GM21576 (cell line): Measurements from ENCODE around the gene KREMEN2.

Experiments used
- ATAC-seq: cut with Tn5 transposase; IDR thresholded peaks from one replicate; pipeline ENCODE4 v1.9.1; 2021; ENCODE audit warnings: mild to moderate bottlenecking, moderate library complexity; ENCODE audit not compliant: unreplicated experiment

The KREMEN2 gene

DNA sequence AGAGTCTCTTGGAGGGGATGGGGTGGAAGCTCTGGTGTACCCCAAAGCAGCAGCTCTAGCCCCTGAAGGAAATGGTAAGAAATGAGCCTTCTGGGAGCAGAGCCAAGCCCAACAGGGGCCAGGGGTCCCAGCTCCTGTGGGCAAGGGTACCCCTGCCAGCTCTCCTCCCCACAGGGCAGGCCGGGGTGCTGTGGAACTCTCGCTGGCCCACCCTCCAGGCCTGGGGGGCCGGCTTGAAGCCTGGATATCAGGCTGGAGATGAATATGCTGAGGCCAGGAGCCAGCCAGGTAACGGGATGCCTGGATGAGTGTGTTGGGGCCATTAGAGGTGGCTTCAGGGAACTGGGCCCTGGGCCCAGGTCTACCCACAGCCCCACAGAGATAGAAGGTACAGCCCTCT, 36.5 kb downstream of the KREMEN2 start:
- no peak for ATAC-seq

DNA sequence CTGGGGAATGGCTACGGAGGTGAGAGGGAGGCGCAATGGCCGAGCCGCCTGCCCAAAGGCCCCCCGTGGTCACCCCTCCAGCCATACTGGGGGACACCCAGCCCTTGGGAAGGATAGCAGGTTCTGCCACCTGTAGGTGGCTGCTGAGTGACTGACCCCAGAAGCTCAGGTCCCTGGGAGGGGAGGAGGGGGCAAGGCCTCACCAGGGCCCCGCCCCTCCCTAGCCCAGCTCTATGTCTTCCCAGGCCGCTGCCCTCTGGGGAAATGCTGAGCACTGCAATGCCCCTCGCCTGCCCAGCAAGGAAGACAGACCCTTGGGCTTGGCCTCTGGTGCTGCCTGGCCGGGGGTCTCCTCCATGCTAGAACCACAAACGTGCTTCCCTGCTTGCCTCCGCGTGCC, 37.2 kb downstream of the KREMEN2 start:
- no peak for ATAC-seq

DNA sequence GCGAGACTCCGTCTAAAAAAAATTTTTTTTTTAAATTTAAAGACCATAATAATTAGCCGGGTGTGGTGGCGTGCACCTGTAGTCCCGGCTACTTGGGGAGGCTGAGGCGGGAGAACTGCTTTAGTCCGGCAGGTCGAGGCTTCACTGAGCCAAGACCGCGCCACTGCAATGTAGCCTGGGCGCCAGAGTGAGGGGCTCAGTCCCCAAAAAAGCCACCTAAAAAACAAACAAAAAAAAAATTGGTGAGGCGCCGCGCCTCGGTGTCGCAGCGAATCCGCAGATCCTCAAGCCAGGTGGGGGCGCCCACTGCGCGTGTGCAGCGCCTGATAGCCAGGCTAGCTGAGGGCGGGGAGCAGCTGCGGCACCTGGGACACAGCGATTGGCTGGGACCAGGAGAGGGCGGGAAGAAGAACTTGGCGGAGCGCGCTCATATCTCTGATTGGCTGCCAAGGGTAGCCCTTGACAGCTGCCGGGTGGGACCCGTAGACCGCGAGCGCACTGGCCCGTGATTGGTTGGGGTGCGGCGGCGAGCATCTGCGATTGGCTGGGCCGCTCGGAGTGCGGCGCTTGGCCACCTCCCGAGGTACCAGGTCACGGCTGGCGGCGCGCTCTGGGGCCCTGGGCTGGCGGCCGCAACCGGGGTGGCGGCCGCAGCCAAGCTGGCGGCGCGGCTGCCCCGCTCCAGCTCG, 39.7 kb downstream of the KREMEN2 start:
- ATAC-seq: peak; percentile 94

DNA sequence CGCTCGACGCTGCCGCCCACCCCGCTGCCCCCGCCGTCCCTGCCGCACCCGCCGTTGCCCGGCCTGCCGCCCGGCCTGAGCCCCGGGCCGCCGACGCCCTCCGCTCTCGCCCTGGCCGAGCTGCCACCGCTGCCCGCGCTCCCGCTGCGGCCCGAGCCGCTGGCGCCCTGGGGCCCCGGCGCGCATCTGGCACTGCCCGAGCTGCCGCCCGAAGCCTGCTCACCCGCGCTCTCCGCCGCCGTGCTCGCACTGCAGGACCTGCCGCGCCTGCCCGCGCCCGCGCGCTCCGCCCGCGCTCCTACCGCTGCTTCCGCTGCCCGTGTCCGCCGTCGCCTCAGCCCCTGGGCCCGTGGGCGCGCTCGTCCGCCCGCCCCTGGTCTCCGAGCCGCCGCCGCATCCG, 40.2 kb downstream of the KREMEN2 start:
- peak; percentile 15 for ATAC-seq

DNA sequence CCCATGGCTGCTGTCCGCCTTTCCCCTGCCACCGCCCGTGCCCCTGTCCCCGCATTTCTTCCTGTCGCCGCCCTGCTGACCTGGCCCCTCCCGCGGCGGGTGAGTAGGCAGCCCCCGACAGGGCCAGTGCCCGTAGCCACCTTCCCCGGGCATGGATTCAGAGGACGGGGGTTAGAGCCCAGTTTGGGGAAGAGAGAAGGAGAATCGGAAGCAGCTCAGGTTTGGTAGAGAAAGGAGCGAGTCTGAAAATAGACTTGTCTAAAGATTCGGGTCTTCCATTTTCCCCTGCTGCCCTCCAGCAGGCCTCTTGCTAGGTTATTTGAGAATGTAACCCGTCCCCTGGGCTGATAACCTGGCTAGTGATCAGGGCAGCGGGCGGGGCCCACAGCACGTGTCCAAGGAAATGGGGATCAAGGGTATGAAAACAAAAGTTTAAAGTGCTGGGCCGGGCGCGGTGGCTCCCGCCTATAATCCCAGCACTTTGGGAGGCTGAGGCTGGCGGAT, 40.8 kb downstream of the KREMEN2 start:
- no peak for ATAC-seq

DNA sequence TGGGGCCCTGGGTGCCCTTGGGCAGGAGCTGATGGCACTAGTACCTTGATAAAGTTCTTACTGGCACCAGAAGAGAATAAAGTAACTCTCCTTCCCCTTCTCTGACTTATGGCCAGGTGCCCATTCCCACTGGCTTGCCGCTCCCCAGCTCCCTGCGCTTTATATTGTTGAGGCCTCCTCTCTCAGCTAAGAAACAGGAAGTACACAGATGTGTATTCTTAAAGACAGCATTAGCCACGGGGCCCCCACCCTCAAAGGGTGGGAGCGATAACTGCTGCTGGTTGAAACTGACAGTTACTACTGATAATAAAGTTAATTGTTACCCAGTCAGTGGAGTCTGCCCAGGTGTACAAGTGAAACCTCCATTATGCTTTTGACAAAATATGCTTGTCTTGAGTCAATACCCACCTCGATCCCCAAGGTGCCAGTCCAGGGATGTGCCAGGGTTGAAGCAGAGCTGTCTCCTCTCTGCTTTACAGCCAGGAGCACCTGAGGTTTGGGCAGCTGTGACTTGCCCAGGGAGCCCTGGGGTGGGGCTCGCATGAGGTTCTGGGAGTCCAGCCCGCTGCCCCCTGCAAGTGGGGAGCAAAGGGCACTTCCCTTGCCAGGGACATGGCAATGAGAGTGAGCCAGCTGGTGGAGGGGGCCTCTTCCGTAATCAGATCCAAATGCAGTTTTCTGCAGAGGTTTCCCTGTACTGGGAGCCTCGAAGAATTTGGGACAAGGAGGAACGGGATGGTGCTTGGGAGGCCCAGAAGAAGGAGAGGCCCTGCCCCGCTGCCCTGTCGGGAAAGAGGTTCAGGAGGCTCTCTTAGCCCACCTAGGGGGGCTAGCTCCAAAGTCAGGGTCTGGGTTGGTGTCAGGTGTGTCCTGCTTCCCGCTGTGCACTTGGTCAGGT, 43.2 kb downstream of the KREMEN2 start:
- ATAC-seq: no peak

DNA sequence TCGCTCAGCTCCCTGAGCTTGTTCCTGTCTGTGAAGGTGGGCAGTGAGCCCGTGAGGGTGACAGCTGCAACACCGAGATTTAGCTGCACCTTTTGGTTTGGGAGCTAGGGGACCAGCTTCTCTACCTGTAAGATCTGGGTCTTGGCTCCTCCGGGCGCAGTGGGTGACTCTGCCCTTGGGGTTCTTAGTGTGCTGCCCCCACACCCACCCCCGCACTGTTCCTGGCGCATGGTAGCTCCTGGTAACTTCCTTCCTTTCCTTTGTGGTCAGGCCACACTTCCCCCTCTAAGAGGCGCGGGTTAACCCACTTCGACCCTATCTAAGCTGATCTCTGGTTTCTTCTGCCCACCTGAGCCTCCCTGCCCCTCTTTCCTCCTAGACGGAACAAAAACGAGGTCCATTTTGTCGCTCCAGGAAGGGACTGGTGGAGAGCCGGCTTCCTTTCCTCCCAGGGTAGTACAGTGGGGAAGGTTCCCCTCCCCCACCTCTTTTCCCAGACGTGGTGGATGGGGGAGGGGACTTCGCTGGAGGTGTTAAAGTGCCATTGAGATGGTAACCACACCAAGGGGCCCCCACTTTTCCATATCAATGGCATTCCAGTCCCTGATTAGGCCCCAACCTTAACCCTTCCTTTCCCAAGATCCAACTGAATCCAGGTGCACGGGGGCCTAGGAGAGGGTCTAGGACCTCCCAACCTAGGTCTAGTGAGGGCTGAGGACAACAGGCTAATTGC, 44.0 kb downstream of the KREMEN2 start:
- ATAC-seq: no peak

DNA sequence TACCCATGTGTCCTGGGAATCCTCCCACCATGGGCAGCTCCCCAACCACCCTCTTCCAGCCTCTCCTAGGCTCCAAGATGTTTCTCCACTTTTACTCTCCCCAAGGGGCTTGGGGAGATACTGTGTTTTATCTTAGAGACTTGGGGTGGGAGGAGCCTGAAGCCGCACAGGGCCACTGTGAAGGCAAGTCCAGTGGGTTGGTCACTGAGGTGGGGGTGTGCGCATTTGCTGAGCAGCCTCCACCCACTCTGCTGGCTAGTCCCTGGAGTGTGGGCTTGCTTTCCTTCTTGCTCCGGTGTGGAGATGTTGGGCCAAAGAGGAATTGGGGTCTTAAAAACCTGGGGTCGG, 44.6 kb downstream of the KREMEN2 start:
- no peak for ATAC-seq

DNA sequence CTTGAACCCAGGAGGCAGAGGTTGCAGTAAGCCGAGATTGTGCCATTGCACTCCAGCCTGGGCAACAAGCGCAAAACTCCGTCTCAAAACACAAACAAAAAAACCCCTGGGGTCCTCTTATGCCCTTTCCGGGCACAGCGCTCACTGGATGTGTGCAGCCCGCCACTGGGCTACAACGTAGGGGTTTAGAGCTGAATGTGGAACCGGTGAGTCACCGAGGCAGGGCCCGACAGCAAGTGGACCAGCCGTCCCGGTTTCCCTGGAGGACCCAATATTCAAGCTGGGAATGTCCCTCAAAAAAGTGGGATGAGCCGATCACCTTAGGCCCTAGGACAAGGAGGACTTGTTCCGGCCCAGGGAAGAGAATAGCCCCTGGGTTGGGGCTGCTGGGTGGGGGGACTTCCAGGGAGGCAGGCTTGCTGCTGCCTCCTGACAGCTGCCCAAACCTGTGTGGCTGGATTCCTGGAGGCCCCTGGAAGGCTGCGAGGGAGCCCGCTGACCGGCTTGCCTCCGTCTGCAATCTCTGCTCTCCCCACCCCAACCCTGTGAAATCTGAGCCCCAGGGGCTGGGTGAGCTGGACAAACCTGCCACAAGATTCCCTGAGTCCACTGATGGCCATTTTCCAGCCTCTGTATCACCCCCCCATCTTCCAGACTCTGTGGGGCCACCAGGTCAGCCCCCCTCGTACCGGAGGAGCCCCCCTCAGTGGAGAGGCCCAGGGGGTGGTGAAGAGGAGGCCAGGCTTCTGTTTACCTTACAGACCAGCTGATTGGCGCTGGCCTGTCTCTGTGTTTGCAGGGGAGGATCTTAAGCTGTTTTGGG, 45.7 kb downstream of the KREMEN2 start:
- no peak for ATAC-seq

DNA sequence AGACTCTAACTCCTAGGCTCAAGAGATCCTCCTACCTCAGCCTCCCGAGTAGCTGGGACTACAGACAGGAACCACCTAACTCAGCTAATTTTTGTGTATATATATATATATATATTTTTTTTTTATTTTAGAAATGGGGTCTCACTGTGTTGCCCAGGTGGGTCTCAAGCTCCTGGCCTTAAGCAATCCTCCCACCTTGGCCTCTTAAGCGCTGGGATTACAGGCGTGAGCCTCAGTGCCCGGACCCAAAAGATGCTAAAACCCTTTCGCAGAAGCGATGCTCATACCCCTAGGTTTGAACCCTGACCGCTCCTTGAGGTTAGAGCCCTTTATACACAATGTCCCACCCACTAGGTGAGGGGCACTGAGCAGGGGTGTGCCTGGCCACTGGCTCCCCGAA, 46.4 kb downstream of the KREMEN2 start:
- ATAC-seq: no peak

DNA sequence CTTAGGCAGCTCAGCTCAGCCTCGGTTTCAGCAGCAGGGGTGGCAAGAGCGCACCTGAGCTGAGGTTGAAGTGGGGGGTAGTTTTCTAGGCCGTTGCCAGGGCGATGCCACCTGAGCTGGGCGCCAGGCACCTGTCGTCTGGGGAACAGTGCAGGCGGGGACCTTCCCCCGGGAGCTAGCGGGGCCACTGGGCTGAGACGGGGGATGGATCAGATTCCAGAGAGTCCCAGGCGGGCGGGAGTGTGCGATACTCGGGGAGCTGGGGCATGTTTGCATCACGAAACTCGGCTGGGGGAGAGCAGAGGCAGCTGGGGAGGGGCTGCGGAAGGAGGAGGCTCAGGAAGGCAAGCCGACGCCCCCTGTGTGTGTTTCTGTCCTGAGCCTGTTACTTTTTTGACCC, 48.2 kb downstream of the KREMEN2 start:
- no peak for ATAC-seq

DNA sequence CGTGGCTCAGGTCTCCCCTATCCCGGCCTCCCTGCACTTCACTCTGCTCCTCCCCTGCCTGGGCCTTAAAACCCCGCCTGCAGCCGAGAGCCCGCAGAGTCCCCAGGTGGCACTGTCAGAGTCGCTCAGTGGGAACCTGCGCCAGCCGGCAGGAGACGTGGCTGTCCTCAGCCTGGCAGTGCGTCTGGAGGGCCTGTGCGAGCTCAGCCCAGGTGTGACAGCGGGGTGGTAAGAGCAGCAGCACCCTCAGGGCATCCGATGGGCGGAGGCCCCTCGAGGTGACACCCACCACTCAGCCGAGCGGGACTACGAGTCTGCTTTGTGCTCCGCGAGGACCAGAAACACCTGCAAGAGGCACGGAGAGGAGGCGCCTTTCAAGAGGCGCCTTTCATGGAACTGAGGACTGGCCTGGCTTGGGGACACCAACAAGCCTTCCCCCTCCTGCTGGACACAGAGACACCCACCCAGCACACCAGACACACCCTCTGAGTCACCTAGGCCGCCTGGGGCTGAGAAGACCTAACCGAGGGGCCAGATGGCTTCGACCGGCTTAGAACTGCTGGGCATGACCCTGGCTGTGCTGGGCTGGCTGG, 48.8 kb downstream of the KREMEN2 start, which contains the start of gene CLDN9:
CLDN9 (plus strand) TSS at position 96 of the 593 bp plus-strand sequence; CDS start at position 536, 440 bp downstream.
- no peak for ATAC-seq

DNA sequence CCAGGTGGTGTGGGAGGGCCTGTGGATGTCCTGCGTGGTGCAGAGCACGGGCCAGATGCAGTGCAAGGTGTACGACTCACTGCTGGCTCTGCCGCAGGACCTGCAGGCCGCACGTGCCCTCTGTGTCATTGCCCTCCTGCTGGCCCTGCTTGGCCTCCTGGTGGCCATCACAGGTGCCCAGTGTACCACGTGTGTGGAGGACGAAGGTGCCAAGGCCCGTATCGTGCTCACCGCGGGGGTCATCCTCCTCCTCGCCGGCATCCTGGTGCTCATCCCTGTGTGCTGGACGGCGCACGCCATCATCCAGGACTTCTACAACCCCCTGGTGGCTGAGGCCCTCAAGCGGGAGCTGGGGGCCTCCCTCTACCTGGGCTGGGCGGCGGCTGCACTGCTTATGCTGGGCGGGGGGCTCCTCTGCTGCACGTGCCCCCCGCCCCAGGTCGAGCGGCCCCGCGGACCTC, 49.4 kb downstream of the KREMEN2 start:
- no peak for ATAC-seq

DNA sequence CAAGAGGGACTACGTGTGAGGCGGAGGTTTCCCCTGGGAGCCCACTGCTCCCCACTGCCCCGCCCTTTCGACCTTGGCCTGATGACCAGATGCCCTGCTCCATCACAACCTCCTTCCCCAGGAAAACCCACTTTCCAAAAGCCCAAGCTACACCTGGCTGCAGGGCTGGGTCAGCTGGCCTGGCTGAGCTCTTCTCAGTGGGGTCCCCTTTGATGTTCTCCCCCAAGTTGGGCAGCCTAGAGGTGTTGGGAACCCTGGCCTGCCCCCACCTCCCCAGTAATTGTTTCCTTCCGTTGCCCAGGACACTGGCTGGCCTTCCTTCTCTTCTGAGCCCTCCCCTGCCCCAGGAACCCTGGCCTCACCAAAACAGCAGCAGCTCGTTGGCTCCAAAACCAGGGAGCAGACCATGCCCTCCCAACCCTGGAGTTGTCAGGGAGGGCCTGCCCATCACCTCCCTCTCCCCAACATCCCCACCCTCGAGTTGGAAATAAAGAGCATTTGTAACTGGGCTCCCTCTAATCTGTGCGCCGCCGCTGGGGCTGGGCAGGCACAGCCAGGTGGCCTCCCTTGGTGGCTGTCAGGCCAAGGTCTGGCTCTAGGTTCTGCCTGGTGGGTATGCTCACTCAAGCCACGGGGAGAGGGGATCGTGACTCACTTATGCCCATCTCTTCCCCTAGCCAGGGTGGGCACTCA, 50.1 kb downstream of the KREMEN2 start:
- no peak for ATAC-seq

DNA sequence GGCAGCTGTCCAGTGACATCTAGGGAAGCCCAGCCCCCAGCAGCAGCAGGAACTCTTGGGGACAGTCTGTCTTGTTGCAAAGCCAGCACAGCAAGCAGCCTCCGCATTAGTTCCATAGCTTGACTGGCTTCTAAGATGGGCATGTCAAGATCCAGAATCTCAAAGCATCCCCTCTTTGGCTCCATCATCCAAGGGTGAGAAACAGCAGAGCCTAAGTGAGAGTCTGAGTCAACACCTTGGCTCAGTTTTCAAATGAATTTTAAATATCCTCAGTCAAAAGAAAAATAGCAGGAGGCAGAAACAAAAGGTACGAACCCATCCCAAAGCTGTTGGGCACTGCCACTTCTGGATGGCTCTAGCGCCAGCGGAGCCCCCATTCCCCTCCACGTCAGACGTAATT, 50.9 kb downstream of the KREMEN2 start:
- no peak for ATAC-seq

DNA sequence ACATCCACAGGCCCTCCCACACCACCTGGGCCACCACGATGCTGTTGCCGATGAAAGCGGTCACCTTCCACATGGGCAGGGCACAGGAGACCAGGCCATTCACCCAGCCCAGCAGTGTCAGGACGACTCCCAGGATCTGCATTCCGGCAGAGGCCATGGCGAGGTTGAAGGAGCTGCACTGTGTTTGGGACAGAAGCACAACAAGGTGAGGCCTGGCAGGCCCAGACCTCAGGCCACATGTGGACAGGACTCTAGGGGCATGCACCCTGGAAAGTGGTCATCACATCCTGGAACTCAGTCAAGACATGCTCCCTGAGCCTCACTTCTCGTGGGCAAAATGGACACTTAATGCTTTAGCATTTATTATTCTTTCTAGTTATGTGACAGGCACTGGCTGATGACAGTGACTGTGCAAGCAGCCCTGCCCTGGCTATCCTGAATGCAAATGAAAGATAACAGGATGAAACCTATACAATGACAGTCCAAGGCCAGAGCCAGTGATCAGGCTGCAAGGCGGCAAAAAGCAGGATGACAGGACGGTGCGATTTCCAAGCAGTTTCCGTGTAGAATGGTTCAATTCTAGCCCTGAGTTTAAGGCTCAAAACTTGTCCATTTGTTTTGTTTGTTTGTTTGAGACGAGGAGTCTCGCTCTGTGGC, 51.9 kb downstream of the KREMEN2 start:
- no peak for ATAC-seq

DNA sequence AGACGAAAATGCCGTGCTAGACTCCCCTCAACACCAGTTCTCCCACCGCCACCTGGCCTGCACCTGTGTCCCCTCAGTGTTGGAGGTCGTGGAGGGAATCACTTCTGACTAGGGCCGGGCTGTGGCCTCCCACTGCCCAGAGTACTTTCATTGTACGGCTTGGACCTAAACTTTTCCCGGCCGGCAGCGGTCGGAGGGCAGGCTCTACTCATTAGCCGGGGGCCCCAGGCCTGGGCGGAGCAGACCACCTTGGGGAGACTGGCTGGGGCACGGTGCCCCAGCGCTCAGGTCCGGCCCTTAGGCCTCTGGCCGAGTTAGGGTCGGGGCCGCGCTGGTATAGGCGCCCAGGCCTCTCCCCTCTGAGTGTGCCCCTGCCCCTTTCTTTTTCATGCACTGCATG, 53.3 kb downstream of the KREMEN2 start:
- no peak for ATAC-seq
